AG09319 (cell line): ENCODE data around the gene VWA1.
A peak's percentile ranks its signal among the peaks of the same experiment; 100 is the strongest.
"Not testable (repeated sequence)": the region's sequence is repeated elsewhere in the genome, so short reads cannot be mapped to it uniquely, and the experiment has no call there.

Source experiments
- DNase-seq: peaks from one replicate; pipeline ENCODE4 v3.0.0-alpha.2; 2010; ENCODE audit warnings: low read depth; ENCODE audit errors: extremely low read depth
- CTCF ChIP-seq: IDR thresholded peaks from 2 replicates; pipeline ENCODE4 v1.5.1; 2011; ENCODE audit warnings: low read depth, mild to moderate bottlenecking, inconsistent platforms, low read length, moderate library complexity

The VWA1 gene

GRCh38 chr1:1399872-1400575 lies 35.5 kb upstream of the VWA1 start:
- no peak for TF ChIP-seq CTCF
- DNase-seq = no peak

- no peak for TF ChIP-seq CTCF
- no peak for DNase-seq
These were observed 34.7 kb upstream of the VWA1 start for GRCh38 chr1:1400576-1401456.

GRCh38 chr1:1401457-1402010 lies 34.0 kb upstream of the VWA1 start:
- DNase-seq = no peak
- no peak for TF ChIP-seq CTCF

GRCh38 chr1:1402072-1402900 lies 33.2 kb upstream of the VWA1 start:
- DNase-seq = no peak
- TF ChIP-seq CTCF = peak; percentile 71

GRCh38 chr1:1402901-1403392 lies 32.5 kb upstream of the VWA1 start:
- not testable (repeated sequence) for DNase-seq

- TF ChIP-seq CTCF = no peak
- DNase-seq = no peak
These were observed 31.8 kb upstream of the VWA1 start for GRCh38 chr1:1403653-1404052.

GRCh38 chr1:1406101-1406820 lies 29.2 kb upstream of the VWA1 start:
- no peak for TF ChIP-seq CTCF
- no peak for DNase-seq
